Testis (tissue), 3 donors: ENCODE data around the gene ERBB4. TPM values are rescaled to one million over a fixed set of nuclear protein-coding genes. Genes with fewer than 3 reads are reported as not detected.

Experiments
- DNase-seq: peaks from one replicate; pipeline ENCODE4 v3.0.0-alpha.2; 2019
- H3K27ac ChIP-seq, 2 donors: fragments of 200-600 bp; sonication (generic); one replicate each; pipeline ENCODE4 v1.5.1; 2019
- H3K27me3 ChIP-seq: fragments of 200-600 bp; sonication (generic); one replicate; pipeline ENCODE4 v1.5.1; 2019
- H3K36me3 ChIP-seq: fragments of 200-600 bp; sonication (generic); one replicate; pipeline ENCODE4 v1.5.1; 2017; ENCODE audit warnings: low read depth; ENCODE audit errors: missing control alignments
- H3K4me1 ChIP-seq: fragments of 200-600 bp; sonication (generic); one replicate; pipeline ENCODE4 v1.5.1; 2019
- H3K4me3 ChIP-seq, 2 donors: fragments of 200-600 bp; sonication (generic); one replicate each; pipeline ENCODE4 v1.5.1; 2017 to 2019
- H3K9me3 ChIP-seq: fragments of 200-600 bp; sonication (generic); one replicate; pipeline ENCODE4 v1.5.1; 2017
- POLR2A ChIP-seq: fragments of 450-650 bp; IDR thresholded peaks from one replicate; pipeline ENCODE4 v1.6.1; 2017; ENCODE audit warnings: antibody characterized with exemption, mild to moderate bottlenecking, moderate library complexity
- WGBS, 2 donors: methylation state at CpG; one replicate each; pipeline ENCODE4 v1.1.5; 2018; 5-methylcytosine and 5-hydroxymethylcytosine counted together
- intact Hi-C: fragments of 100-400 bp; cut with DNase I; formaldehyde crosslinking; loops from one replicate; pipeline ENCODE4 v1.15.1; 2023; ENCODE audit warnings: low total_unique reads
- polyA plus RNA-seq: library from polyadenylated mRNA; stranded (reverse); fragments of 350-450 nt; fragmentation: Illumina TruSeq; extraction: RNeasy Lipid Tissue Mini Kit (QIAGEN cat#74804); gene quantifications from one replicate; pipeline ENCODE4 v1.2.3, GENCODE V29; 2014; ENCODE audit warnings: low read depth, low replicate concordance; ENCODE audit not compliant: insufficient read depth
- total RNA-seq, 2 donors: library from RNA; depleted of rRNA; stranded (reverse); fragments of >200 nt; gene quantifications; one replicate each; pipeline ENCODE4 v1.2.3, GENCODE V29; 2016
- TF ChIP-seq, protein P1 (sequence below), 3 experiments: fragments of 450-650 bp in 2 of 3; fragments of 200-600 bp in 1 of 3; sonication (generic) in 1 of 3; IDR thresholded peaks; one replicate each; pipeline ENCODE4 v1.5.1; 2016 to 2019; ENCODE audit warnings: antibody characterized with exemption in 3 of 3, mild to moderate bottlenecking in 2 of 3, moderate library complexity in 1 of 3

The ERBB4 gene
- total and polyA plus RNA-seq, 3 donors from 2014 or later, result 6.1 to 62.7 (median 47.7) TPM

DNA sequence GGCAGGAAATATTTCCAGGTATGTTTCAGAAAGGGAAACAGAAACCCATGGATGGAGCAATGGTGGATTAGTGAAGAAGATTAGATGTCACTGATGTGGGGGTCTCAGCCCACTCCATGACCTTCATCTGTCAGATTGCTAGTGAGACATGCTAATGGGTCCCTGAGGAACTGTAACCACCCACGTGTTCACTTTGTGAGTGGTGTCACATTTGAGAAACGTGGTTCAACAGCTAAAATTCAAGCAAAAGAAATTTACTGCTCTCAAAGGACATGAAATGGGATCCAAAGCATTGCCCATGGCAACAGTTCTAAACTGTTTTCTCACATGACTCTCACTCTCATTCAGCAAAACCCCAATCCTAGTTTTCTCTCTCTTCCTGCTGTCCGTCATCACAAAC lies 776.1 kb downstream of the ERBB4 start:
- H3K4me1 ChIP-seq, result no peaks in the 10 kb centered on the region
- no peak overlapping the region for H3K27ac ChIP-seq
- H3K4me3 ChIP-seq, result no peak overlapping the region
- no peaks in the 10 kb centered on the region for H3K9me3 ChIP-seq
- no peaks in the 10 kb centered on the region for H3K27me3 ChIP-seq
- H3K36me3 ChIP-seq, result no peaks in the 10 kb centered on the region
- 48 to 63% methylated on average over 3 of the region's 3 CpGs for WGBS, 2 donors
- no peak for DNase-seq
- TF ChIP-seq, protein P1, sequence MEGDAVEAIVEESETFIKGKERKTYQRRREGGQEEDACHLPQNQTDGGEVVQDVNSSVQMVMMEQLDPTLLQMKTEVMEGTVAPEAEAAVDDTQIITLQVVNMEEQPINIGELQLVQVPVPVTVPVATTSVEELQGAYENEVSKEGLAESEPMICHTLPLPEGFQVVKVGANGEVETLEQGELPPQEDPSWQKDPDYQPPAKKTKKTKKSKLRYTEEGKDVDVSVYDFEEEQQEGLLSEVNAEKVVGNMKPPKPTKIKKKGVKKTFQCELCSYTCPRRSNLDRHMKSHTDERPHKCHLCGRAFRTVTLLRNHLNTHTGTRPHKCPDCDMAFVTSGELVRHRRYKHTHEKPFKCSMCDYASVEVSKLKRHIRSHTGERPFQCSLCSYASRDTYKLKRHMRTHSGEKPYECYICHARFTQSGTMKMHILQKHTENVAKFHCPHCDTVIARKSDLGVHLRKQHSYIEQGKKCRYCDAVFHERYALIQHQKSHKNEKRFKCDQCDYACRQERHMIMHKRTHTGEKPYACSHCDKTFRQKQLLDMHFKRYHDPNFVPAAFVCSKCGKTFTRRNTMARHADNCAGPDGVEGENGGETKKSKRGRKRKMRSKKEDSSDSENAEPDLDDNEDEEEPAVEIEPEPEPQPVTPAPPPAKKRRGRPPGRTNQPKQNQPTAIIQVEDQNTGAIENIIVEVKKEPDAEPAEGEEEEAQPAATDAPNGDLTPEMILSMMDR (IDR thresholded peaks at IDR 0.05), result no peak
- TF ChIP-seq POLR2A, result no peak
- intact Hi-C loops, result no loop called here

DNA sequence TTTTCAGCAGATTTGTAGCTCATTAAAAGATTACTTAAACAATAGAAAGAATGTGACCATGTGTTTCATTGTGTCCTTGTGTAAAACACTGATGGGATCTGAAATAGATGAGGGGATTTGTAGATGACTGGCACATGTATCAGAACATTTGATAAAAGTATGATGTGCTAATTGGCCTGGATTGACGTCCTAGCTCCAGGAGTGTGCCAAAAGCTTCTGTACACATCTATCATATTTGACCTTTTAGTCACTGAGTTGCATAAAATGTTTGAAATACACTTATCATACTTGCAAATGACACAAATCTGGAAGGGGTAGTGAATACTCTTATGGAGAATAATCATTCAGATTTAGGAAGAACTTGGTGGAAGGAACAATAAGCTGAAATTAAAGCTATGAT lies 778.5 kb downstream of the ERBB4 start:
- Histone ChIP-seq H3K4me1 (no peaks in the 10 kb centered on the region), H3K36me3 (no peaks in the 10 kb centered on the region), H3K27me3 (no peaks in the 10 kb centered on the region), H3K9me3 (no peaks in the 10 kb centered on the region), H3K27ac (no peak overlapping the region), H3K4me3 (no peak overlapping the region)
- WGBS, 2 donors, result 32 to 47% methylated on average over 1 of the region's 1 CpG
- TF ChIP-seq, protein P1 (IDR thresholded peaks at IDR 0.05), result no peak
- TF ChIP-seq POLR2A, result no peak
- intact Hi-C loops, result no loop called here
- no peak for DNase-seq

DNA sequence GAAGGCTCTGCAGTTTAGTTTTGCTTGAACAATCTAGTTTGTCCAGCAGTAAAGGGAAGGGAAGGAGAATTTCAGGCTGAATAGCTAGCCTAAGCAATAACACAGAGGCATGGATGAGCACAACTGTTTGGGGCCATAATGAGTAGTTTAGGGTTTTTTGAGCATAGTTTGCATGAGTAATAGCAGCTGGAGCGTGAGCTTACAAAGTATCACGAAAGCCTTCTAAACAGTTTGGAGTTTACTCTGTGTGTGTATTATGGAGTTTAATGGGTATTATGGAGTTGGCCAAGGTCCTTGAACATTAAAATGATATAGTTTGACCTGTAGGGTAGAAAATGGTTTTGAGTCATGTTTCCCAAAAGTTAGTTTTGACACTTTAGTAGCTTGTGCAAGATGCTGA lies 782.3 kb downstream of the ERBB4 start:
- intact Hi-C loops, result no loop called here
- H3K9me3 ChIP-seq, result no peaks in the 10 kb centered on the region

DNA sequence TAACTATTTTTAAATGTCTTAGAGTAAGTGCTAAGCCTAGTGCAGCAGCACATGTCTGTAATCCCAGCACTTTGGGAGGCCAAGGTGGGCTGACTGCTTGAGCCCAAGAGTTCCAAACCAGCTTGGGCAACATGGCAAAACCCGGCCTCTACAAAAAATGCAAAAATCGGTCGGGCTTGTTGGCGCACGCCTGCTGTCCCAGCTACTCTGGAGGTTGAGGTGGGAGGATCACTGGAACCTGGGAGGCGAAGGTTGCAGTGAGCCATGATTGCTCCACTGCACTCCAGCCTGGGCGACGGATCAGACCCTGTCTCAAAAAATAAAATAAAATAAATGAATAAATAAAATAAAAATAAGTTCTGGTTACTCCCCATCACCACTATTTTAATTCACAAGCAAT lies 783.4 kb downstream of the ERBB4 start:
- WGBS, 2 donors, result 87 to 97% methylated on average over 8 of the region's 8 CpGs
- Histone ChIP-seq H3K27me3 (no peaks in the 10 kb centered on the region), H3K4me1 (no peaks in the 10 kb centered on the region), H3K27ac (no peak overlapping the region), H3K36me3 (no peaks in the 10 kb centered on the region), H3K4me3 (no peak overlapping the region), H3K9me3 (no peaks in the 10 kb centered on the region)
- no peak for DNase-seq
- intact Hi-C loops, result no loop called here
- no peak for TF ChIP-seq POLR2A
- TF ChIP-seq, protein P1 (IDR thresholded peaks at IDR 0.05), result no peak

More for the DNA sequence above, 782.3 kb downstream of the ERBB4 start:
- no peaks in the 10 kb centered on the region for H3K36me3 ChIP-seq
- TF ChIP-seq POLR2A, result no peak
- TF ChIP-seq, protein P1 (IDR thresholded peaks at IDR 0.05), result no peak
- no peak for DNase-seq
- H3K4me3 ChIP-seq, result no peak overlapping the region
- no peaks in the 10 kb centered on the region for H3K4me1 ChIP-seq
- 91% methylated on average over 2 of the region's 2 CpGs for WGBS, 2 donors
- no peaks in the 10 kb centered on the region for H3K27me3 ChIP-seq
- H3K27ac ChIP-seq, result no peak overlapping the region

DNA sequence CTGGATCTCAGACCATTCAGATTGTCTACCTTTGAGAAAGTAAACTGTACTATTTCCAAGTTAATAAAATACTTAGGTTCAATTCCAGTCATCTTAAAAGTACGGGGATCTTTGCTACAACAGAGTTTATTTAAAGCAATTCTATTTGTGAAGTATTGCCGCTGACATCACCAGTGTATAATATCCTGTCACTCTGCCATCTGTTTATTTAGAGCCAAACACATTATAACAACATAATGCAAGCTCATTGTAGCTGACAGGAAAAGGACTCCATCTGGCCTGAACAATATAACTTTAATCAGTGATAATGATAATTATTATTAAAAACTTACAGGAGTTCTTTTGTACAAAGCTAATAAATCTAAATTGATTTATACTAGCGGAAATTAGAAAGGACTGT lies 786.8 kb downstream of the ERBB4 start:
- WGBS, 2 donors, result 77 to 80% methylated on average over 3 of the region's 3 CpGs
- Histone ChIP-seq H3K4me3 (no peak overlapping the region), H3K36me3 (no peaks in the 10 kb centered on the region), H3K9me3 (no peaks in the 10 kb centered on the region), H3K27ac (no peak overlapping the region), H3K4me1 (no peaks in the 10 kb centered on the region), H3K27me3 (no peaks in the 10 kb centered on the region)
- TF ChIP-seq, protein P1 (IDR thresholded peaks at IDR 0.05), result no peak
- no peak for TF ChIP-seq POLR2A
- intact Hi-C loops, result no loop called here
- DNase-seq, result no peak
